GM23338 (cell line): ENCODE data around the gene RPS28. TPM values are rescaled to one million over a fixed set of nuclear protein-coding genes. Genes with fewer than 3 reads are reported as not detected.
A peak's percentile ranks its signal among the peaks of the same experiment; 100 is the strongest.

Source experiments
- ATAC-seq: fragments of 200-7000 bp; cut with Tn5 transposase; 3 replicates; pipeline ENCODE4 v1.9.1; 2020
- DNase-seq: peaks from one replicate; pipeline ENCODE4 v3.0.0-alpha.2; 2015; ENCODE audit warnings: low spot score
- H2AFZ ChIP-seq: fragments of 200-600 bp; sonication (generic); 2 replicates; pipeline ENCODE4 v1.8.0; 2016; ENCODE audit warnings: antibody characterized with exemption, mild to moderate bottlenecking, moderate library complexity
- H3F3A ChIP-seq: fragments of 200-600 bp; sonication (generic); replicated peaks from 2 replicates; pipeline ENCODE4 v1.8.0; 2017; ENCODE audit warnings: antibody characterized with exemption, mixed run types, low read depth
- H3K27ac ChIP-seq: fragments of 200-600 bp; sonication (generic); 2 replicates; pipeline ENCODE4 v1.6.1; 2016; ENCODE audit warnings: low read depth
- H3K27me3 ChIP-seq: fragments of 200-600 bp; sonication (generic); 2 replicates; pipeline ENCODE4 v1.8.0; 2016; ENCODE audit warnings: mild to moderate bottlenecking, mixed run types, moderate library complexity; ENCODE audit not compliant: insufficient read depth
- H3K36me3 ChIP-seq: fragments of 200-600 bp; sonication (generic); 2 replicates; pipeline ENCODE4 v1.8.0; 2016; ENCODE audit warnings: mild to moderate bottlenecking; ENCODE audit not compliant: insufficient read depth
- H3K4me1 ChIP-seq: fragments of 200-600 bp; sonication (generic); 2 replicates; pipeline ENCODE4 v1.8.0; 2016; ENCODE audit warnings: mild to moderate bottlenecking, moderate library complexity; ENCODE audit not compliant: insufficient read depth
- H3K4me2 ChIP-seq: fragments of 200-600 bp; sonication (generic); 2 replicates; pipeline ENCODE4 v1.7.1; 2017; ENCODE audit warnings: mixed run types
- H3K4me3 ChIP-seq: fragments of 200-600 bp; sonication (generic); 2 replicates; pipeline ENCODE4 v1.6.1; 2016; ENCODE audit warnings: mixed run types
- H3K79me2 ChIP-seq: fragments of 200-600 bp; sonication (generic); replicated peaks from 2 replicates; pipeline ENCODE4 v1.8.0; 2017; ENCODE audit warnings: mild to moderate bottlenecking; ENCODE audit not compliant: insufficient read depth
- H3K9me2 ChIP-seq: fragments of 200-600 bp; sonication (generic); 2 replicates; pipeline ENCODE4 v1.8.0; 2017; ENCODE audit not compliant: insufficient read depth
- H4K20me1 ChIP-seq: fragments of 200-600 bp; sonication (generic); replicated peaks from 2 replicates; pipeline ENCODE4 v1.8.0; 2017; ENCODE audit warnings: mild to moderate bottlenecking; ENCODE audit not compliant: insufficient read depth
- H3K27ac Mint-ChIP-seq: 2 replicates; pipeline ENCODE4 v1.8.0; 2020; ENCODE audit warnings: inconsistent platforms, mild to moderate bottlenecking, moderate library complexity, mixed read lengths
- H3K27me3 Mint-ChIP-seq: 3 replicates; pipeline ENCODE4 v1.8.0; 2022; ENCODE audit warnings: low read depth, mild to moderate bottlenecking, moderate library complexity, mixed read lengths, inconsistent platforms; ENCODE audit not compliant: insufficient read depth, poor library complexity
- H3K36me3 Mint-ChIP-seq: 3 replicates; pipeline ENCODE4 v1.8.0; 2021; ENCODE audit warnings: low read depth, mild to moderate bottlenecking, inconsistent platforms, moderate library complexity, mixed read lengths
- H3K4me1 Mint-ChIP-seq: 3 replicates; pipeline ENCODE4 v1.8.0; 2020; ENCODE audit warnings: mild to moderate bottlenecking, inconsistent platforms, mixed read lengths
- H3K4me3 Mint-ChIP-seq: 3 replicates; pipeline ENCODE4 v1.8.0; 2021; ENCODE audit warnings: moderate library complexity, mild to moderate bottlenecking, inconsistent platforms, mixed read lengths
- H3K9me3 Mint-ChIP-seq: 3 replicates; pipeline ENCODE4 v1.8.0; 2020; ENCODE audit warnings: moderate library complexity, mild to moderate bottlenecking, inconsistent platforms, mixed read lengths
- ETS1 ChIP-seq: IDR thresholded peaks from 2 replicates; pipeline ENCODE4 v1.6.1; 2016; ENCODE audit warnings: antibody characterized with exemption
- JUNB ChIP-seq: IDR thresholded peaks from one replicate; pipeline ENCODE4 v1.6.1; 2016; ENCODE audit warnings: antibody characterized with exemption; ENCODE audit not compliant: unreplicated experiment
- POLR2AphosphoS5 ChIP-seq: IDR thresholded peaks from 2 replicates; pipeline ENCODE4 v1.6.1; 2016; ENCODE audit warnings: antibody characterized with exemption, low read depth
- ZNF462 ChIP-seq: fragments of 250-450 bp; sonication (Bioruptor Pico); IDR thresholded peaks from 2 replicates; pipeline ENCODE4 v1.5.0; 2020; ENCODE audit warnings: mild to moderate bottlenecking, moderate library complexity
- polyA plus RNA-seq: library from polyadenylated mRNA; unstranded; fragments of >200 nt; fragmentation: Nextera tagmentation; extraction: Ambion mirVana; gene quantifications from 2 replicates; pipeline ENCODE4 v1.2.1, GENCODE V29; 2016
- total RNA-seq: library from RNA; depleted of rRNA; stranded (reverse); fragments of >200 nt; shearing (Covaris generic); gene quantifications from 2 replicates; pipeline ENCODE4 v1.2.3, GENCODE V29; 2014

Gene RPS28
- total and polyA plus RNA-seq, 2 experiments from 2014 or later, result 174 to 1,790 TPM

GRCh38 chr19:8323781-8324185 is 2.5 kb downstream of the RPS28 start:
- peaks cover 23% of the 10 kb centered on the region for H3K4me1 Mint-ChIP-seq
- Histone ChIP-seq H3K36me3 (peaks cover 7% of the 10 kb centered on the region), H3K79me2 (peaks cover 33% of the 10 kb centered on the region), H3F3A (peaks cover 47% of the 10 kb centered on the region), H2AFZ (no peak overlapping the region), H3K4me2 (no peak overlapping the region), H4K20me1 (peaks cover 24% of the 10 kb centered on the region), H3K9me2 (no peaks in the 10 kb centered on the region), H3K4me3 (no peak overlapping the region), H3K27me3 (no peaks in the 10 kb centered on the region), H3K4me1 (peaks cover 24% of the 10 kb centered on the region), H3K27ac (peak overlapping the region; percentile 79)
- TF ChIP-seq POLR2AphosphoS5 (no peak), ETS1 (no peak), JUNB (no peak), ZNF462 (CRISPR knock-in tag) (no peak)
- H3K9me3 Mint-ChIP-seq, result no peaks in the 10 kb centered on the region; the same call in 2 of the 3 replicates
- no peak overlapping the region for H3K4me3 Mint-ChIP-seq
- H3K36me3 Mint-ChIP-seq, result peaks cover 29% of the 10 kb centered on the region
- ATAC-seq, result no peak; the same call in 2 of the 3 replicates
- peaks cover 25% of the 10 kb centered on the region for H3K27me3 Mint-ChIP-seq
- DNase-seq, result no peak
- H3K27ac Mint-ChIP-seq, result no peak overlapping the region
